HG03520 (cell line): ENCODE measurements around the gene MPG.
A peak's percentile ranks its signal among the peaks of the same experiment; 100 is the strongest.
"Not testable (repeated sequence)": the region's sequence is repeated elsewhere in the genome, so short reads cannot be mapped to it uniquely, and the experiment has no call there.

Source experiments
- ATAC-seq: cut with Tn5 transposase; IDR thresholded peaks from one replicate; pipeline ENCODE4 v1.9.1; 2021; ENCODE audit warnings: mild to moderate bottlenecking, moderate library complexity; ENCODE audit not compliant: unreplicated experiment

The MPG gene

GRCh38 chr16:77807-78443 is at the start of gene MPG:
Gene MPG, plus strand, starts transcription at chr16:78225. Its CDS starts 85 bp downstream, at chr16:78310.
- peak; percentile 52 for ATAC-seq

- ATAC-seq: not testable (repeated sequence)
Observed at GRCh38 chr16:30627-31026, 47.4 kb upstream of the MPG start.

GRCh38 chr16:33154-33876 is 44.7 kb upstream of the MPG start:
- ATAC-seq: not testable (repeated sequence)

GRCh38 chr16:33877-34647 is 44.0 kb upstream of the MPG start:
- ATAC-seq: no peak

GRCh38 chr16:34648-34987 is 43.4 kb upstream of the MPG start:
- ATAC-seq: no peak

GRCh38 chr16:35011-35677 is 42.9 kb upstream of the MPG start:
- no peak for ATAC-seq

GRCh38 chr16:35678-36305 is 42.2 kb upstream of the MPG start:
- ATAC-seq: no peak

GRCh38 chr16:36336-36984 is 41.6 kb upstream of the MPG start:
- no peak for ATAC-seq

- no peak for ATAC-seq
Observed at GRCh38 chr16:37511-37910, 40.5 kb upstream of the MPG start.

GRCh38 chr16:38206-38605 is 39.8 kb upstream of the MPG start:
- not testable (repeated sequence) for ATAC-seq

- no peak for ATAC-seq
Observed at GRCh38 chr16:38941-39892, 38.8 kb upstream of the MPG start.

- no peak for ATAC-seq
Observed at GRCh38 chr16:41439-42068, 36.5 kb upstream of the MPG start.

GRCh38 chr16:42069-42457 is 36.0 kb upstream of the MPG start:
- ATAC-seq: no peak

- no peak for ATAC-seq
Observed at GRCh38 chr16:42691-43090, 35.3 kb upstream of the MPG start.

- ATAC-seq: no peak
Observed at GRCh38 chr16:43294-43693, 34.7 kb upstream of the MPG start.

- no peak for ATAC-seq
Observed at GRCh38 chr16:44655-45054, 33.4 kb upstream of the MPG start.

GRCh38 chr16:45454-45853 is 32.6 kb upstream of the MPG start:
- ATAC-seq: no peak

- ATAC-seq: not testable (repeated sequence)
Observed at GRCh38 chr16:46510-46909, 31.5 kb upstream of the MPG start.

GRCh38 chr16:47234-47633 is 30.8 kb upstream of the MPG start:
- ATAC-seq: no peak
